Motor neuron (in vitro differentiated cells): ENCODE data around the gene DLG2. TPM values are rescaled to one million over a fixed set of nuclear protein-coding genes. Genes with fewer than 3 reads are reported as not detected.

Experiments used
- ATAC-seq, 8 experiments: fragments of 200-7000 bp; cut with Tn5 transposase; replicated peaks in 6 of 8; 2 replicates each; pipeline ENCODE4 v1.8.0; 2021; ENCODE audit warnings: mild to moderate bottlenecking in 8 of 8, moderate library complexity in 8 of 8
- H3K27ac ChIP-seq, 2 donors: fragments of 250-450 bp; sonication (Bioruptor Pico); 2 replicates each; pipeline ENCODE4 v1.9.0; 2021; ENCODE audit warnings: antibody characterized with exemption in 2 of 2, mild to moderate bottlenecking in 2 of 2, moderate library complexity in 1 of 2
- H3K4me1 ChIP-seq, 2 donors: fragments of 250-450 bp; sonication (Bioruptor Pico); replicated peaks in 1 of 2; 2 replicates each; pipeline ENCODE4 v1.6.1; 2021; ENCODE audit warnings: antibody characterized with exemption in 2 of 2, mild to moderate bottlenecking in 2 of 2, moderate library complexity in 1 of 2
- H3K4me3 ChIP-seq, 5 donors: fragments of 250-450 bp; sonication (Bioruptor Pico); 2 replicates each; pipeline ENCODE4 v1.9.0; 2021; ENCODE audit warnings: antibody characterized with exemption in 5 of 5, mild to moderate bottlenecking in 5 of 5, moderate library complexity in 4 of 5
- WGBS, 10 experiments: fragments of 450-650 bp; shearing (Covaris generic); methylation state at CpG; one replicate each; pipeline ENCODE4 v1.0.0; 2022; 5-methylcytosine and 5-hydroxymethylcytosine counted together
- in situ Hi-C, 9 experiments: fragments of 400-800 bp; cut with MboI; loops; one replicate each; pipeline ENCODE4 v1.15.0; 2021; ENCODE audit warnings: low sequenced_read_pairs in 9 of 9, low pct_unique_long_range_greater_than_20kb in 2 of 9; ENCODE audit not compliant: unreplicated experiment in 9 of 9
- total RNA-seq, 8 experiments: library from RNA; unstranded; fragments of 300-600 nt; gene quantifications; 2 replicates each; pipeline versions ENCODE4 v1.2.3 to v1.2.4, GENCODE V29; 2022

The DLG2 gene
- total RNA-seq, 8 experiments from 2014 or later: 1.3 to 17.5 (median 6.5) TPM

- 0 to 60% (median 6%) methylated on average over 1 of the region's 1 CpG; no CpG with 5 or more reads in 4 of the 10 experiments for whole genome bisulfite sequencing, 10 experiments
- peak in 3 of 8 experiments; percentile 29 to 74 (median 58) for ATAC-seq
- H3K4me1 ChIP-seq: peaks cover 2 to 11% of the 10 kb centered on the region in 2 donors
- no peak overlapping the region for H3K27ac ChIP-seq
- in situ Hi-C loops: no loop called here
- no peak overlapping the region for H3K4me3 ChIP-seq
Measured at GRCh38 chr11:83649528-83649855, 1977.7 kb downstream of the DLG2 start.

GRCh38 chr11:83648610-83649527 is 1978.3 kb downstream of the DLG2 start:
- WGBS, 10 experiments: 14 to 86% (median 70%) methylated on average over 1 to 2 of the region's 2 CpGs; no CpG with 5 or more reads in 5 of the 10 experiments
- H3K4me3 ChIP-seq: no peak overlapping the region
- H3K4me1 ChIP-seq: peaks cover 2 to 11% of the 10 kb centered on the region in 2 donors
- in situ Hi-C loops: no loop called here
- ATAC-seq: peak in 3 of 8 experiments; percentile 30 to 50 (median 32)
- H3K27ac ChIP-seq: no peak overlapping the region

GRCh38 chr11:83645561-83645960 is 1981.6 kb downstream of the DLG2 start:
- whole genome bisulfite sequencing, 10 experiments: 18 to 100% (median 71%) methylated on average over 1 to 3 of the region's 3 CpGs; no CpG with 5 or more reads in 1 of the 10 experiments
- Histone ChIP-seq H3K4me1 (peaks cover 2 to 8% of the 10 kb centered on the region in 2 donors), H3K27ac (no peak overlapping the region), H3K4me3 (no peak overlapping the region)
- in situ Hi-C loops: no loop called here
- ATAC-seq: no peak

GRCh38 chr11:83643115-83643514 is 1984.0 kb downstream of the DLG2 start:
- in situ Hi-C loops: no loop called here
- H3K4me1 ChIP-seq: no peaks in the 10 kb centered on the region
- no peak for ATAC-seq
- H3K27ac ChIP-seq: no peak overlapping the region
- WGBS, 10 experiments: 63 to 100% (median 88%) methylated on average over 1 of the region's 1 CpG; no CpG with 5 or more reads in 3 of the 10 experiments
- no peak overlapping the region for H3K4me3 ChIP-seq

GRCh38 chr11:83642500-83642899 is 1984.6 kb downstream of the DLG2 start:
- H3K4me3 ChIP-seq: no peak overlapping the region
- no peak for ATAC-seq
- H3K4me1 ChIP-seq: no peaks in the 10 kb centered on the region
- no peak overlapping the region for H3K27ac ChIP-seq
- in situ Hi-C loops: no loop called here

GRCh38 chr11:83641511-83641910 is 1985.6 kb downstream of the DLG2 start:
- peak in 2 of 8 experiments; percentile 76 to 88 for ATAC-seq
- Histone ChIP-seq H3K4me3 (no peak overlapping the region), H3K4me1 (no peaks in the 10 kb centered on the region), H3K27ac (no peak overlapping the region)
- WGBS, 10 experiments: 0 to 86% (median 11%) methylated on average over 2 to 7 of the region's 7 CpGs; no CpG with 5 or more reads in 5 of the 10 experiments
- in situ Hi-C loops: no loop called here

GRCh38 chr11:83639995-83640758 is 1987.0 kb downstream of the DLG2 start:
- no peaks in the 10 kb centered on the region for H3K4me1 ChIP-seq
- H3K4me3 ChIP-seq: no peak overlapping the region
- in situ Hi-C loops: no loop called here
- WGBS, 10 experiments: 5 to 100% (median 76%) methylated on average over 1 to 5 of the region's 5 CpGs
- ATAC-seq: no peak
- H3K27ac ChIP-seq: no peak overlapping the region

- H3K4me1 ChIP-seq: no peaks in the 10 kb centered on the region
- in situ Hi-C loops: no loop called here
- H3K4me3 ChIP-seq: no peak overlapping the region
- no peak overlapping the region for H3K27ac ChIP-seq
- 18 to 100% (median 79%) methylated on average over 1 to 3 of the region's 3 CpGs; no CpG with 5 or more reads in 1 of the 10 experiments for WGBS, 10 experiments
- ATAC-seq: no peak
Measured at GRCh38 chr11:83635166-83635565, 1992.0 kb downstream of the DLG2 start.

- in situ Hi-C loops: no loop called here
- ATAC-seq: no peak
- WGBS, 10 experiments: 40 to 100% (median 100%) methylated on average over 1 of the region's 1 CpG; no CpG with 5 or more reads in 6 of the 10 experiments
- Histone ChIP-seq H3K27ac (no peak overlapping the region), H3K4me3 (no peak overlapping the region), H3K4me1 (peaks cover 0 to 20% of the 10 kb centered on the region in 2 donors)
Measured at GRCh38 chr11:83630211-83630610, 1996.9 kb downstream of the DLG2 start.

- in situ Hi-C loops: no loop called here
Measured at GRCh38 chr11:83629775-83630174, 1997.4 kb downstream of the DLG2 start.

GRCh38 chr11:83628622-83629355 is 1998.4 kb downstream of the DLG2 start:
- Histone ChIP-seq H3K4me1 (peaks cover 0 to 20% of the 10 kb centered on the region in 2 donors), H3K4me3 (no peak overlapping the region), H3K27ac (no peak overlapping the region)
- 16 to 81% (median 67%) methylated on average over 2 to 5 of the region's 5 CpGs for WGBS, 10 experiments
- no peak for ATAC-seq
- in situ Hi-C loops: no loop called here

More at GRCh38 chr11:83629775-83630174, 1997.4 kb downstream of the DLG2 start:
- no peak overlapping the region for H3K27ac ChIP-seq
- no peak for ATAC-seq
- H3K4me3 ChIP-seq: no peak overlapping the region
- peaks cover 0 to 20% of the 10 kb centered on the region in 2 donors for H3K4me1 ChIP-seq
- WGBS, 10 experiments: 0 to 85% (median 65%) methylated on average over 1 to 2 of the region's 2 CpGs

GRCh38 chr11:83625336-83625735 is 2001.8 kb downstream of the DLG2 start:
- Histone ChIP-seq H3K4me1 (peaks cover 0 to 20% of the 10 kb centered on the region in 2 donors), H3K27ac (no peak overlapping the region), H3K4me3 (no peak overlapping the region)
- 0 to 100% (median 81%) methylated on average over 1 to 3 of the region's 3 CpGs; no CpG with 5 or more reads in 4 of the 10 experiments for WGBS, 10 experiments
- in situ Hi-C loops: no loop called here
- no peak for ATAC-seq
